ENCODE data around the gene CYP2W1. TPM values are rescaled to one million over a fixed set of nuclear protein-coding genes. Genes with fewer than 3 reads are reported as not detected.

CYP2W1 gene
- polyA plus RNA-seq, 2 of the 4 experiments (the other 2 are of a cell fraction), result not detected

- TF ChIP-seq PBX3 (IDR thresholded peaks at IDR 0.05), result no peak
- no peak for TF ChIP-seq MAFK (IDR thresholded peaks at IDR 0.05; ENCODE audit: partially characterized antibody)
- no peak for TF ChIP-seq MAZ (IDR thresholded peaks at IDR 0.05; ENCODE audit: borderline replicate concordance, low read depth, low read length)
- no peak for TF ChIP-seq BHLHE40 (IDR thresholded peaks at IDR 0.05; ENCODE audit: low read depth, low read length)
- peak; percentile 43 for TF ChIP-seq MAX (IDR thresholded peaks at IDR 0.05)
Observed at GRCh38 chr7:954330-955238, 28.4 kb upstream of the CYP2W1 start, which contains the start of gene ADAP1 (continued).

GRCh38 chr7:956031-956430, 26.9 kb upstream of the CYP2W1 start:
- no peak overlapping the region for H3K4me2 ChIP-seq
- peaks cover 3% of the 10 kb centered on the region; the same call in 1 of the 3 replicates for H3K4me1 ChIP-seq
- TF ChIP-seq JUNB (IDR thresholded peaks at IDR 0.05) (no peak), NR3C1 (IDR thresholded peaks at IDR 0.05) (no peak), RCOR1 (IDR thresholded peaks at IDR 0.05; ENCODE audit: low read depth, low read length) (no peak), PHF8 (IDR thresholded peaks at IDR 0.05; ENCODE audit: borderline replicate concordance, low read depth) (no peak), BCL3 (IDR thresholded peaks at IDR 0.05) (no peak), ATOH8 (CRISPR knock-in tag; IDR thresholded peaks at IDR 0.05; ENCODE audit: low read depth) (no peak), RFX5 (IDR thresholded peaks at IDR 0.05) (no peak), CTCF (IDR thresholded peaks at IDR 0.05) (no peak), EHMT2 (IDR thresholded peaks at IDR 0.05; ENCODE audit: low read depth) (no peak), NFE2L2 (conservative IDR thresholded peaks at IDR 0.05; ENCODE audit: low read length) (no peak), ZSCAN20 (CRISPR knock-in tag; IDR thresholded peaks at IDR 0.05) (no peak), POLR2A (IDR thresholded peaks at IDR 0.05; ENCODE audit: low read length) (no peak), HEYL (CRISPR knock-in tag; IDR thresholded peaks at IDR 0.05) (no peak), JUN (IDR thresholded peaks at IDR 0.05) (no peak), EHF (CRISPR knock-in tag; IDR thresholded peaks at IDR 0.05) (no peak), FOXS1 (CRISPR knock-in tag; IDR thresholded peaks at IDR 0.05) (no peak), GATA3 (IDR thresholded peaks at IDR 0.05; ENCODE audit: borderline replicate concordance) (no peak), HOXB13 (CRISPR knock-in tag; IDR thresholded peaks at IDR 0.05; ENCODE audit: low read depth) (no peak), MAFK (IDR thresholded peaks at IDR 0.05; ENCODE audit: partially characterized antibody) (no peak), HOXA7 (CRISPR knock-in tag; IDR thresholded peaks at IDR 0.05) (no peak)
- no peak for FAIRE-seq
- no peak for ATAC-seq
- H3K27ac ChIP-seq, result no peak overlapping the region
- no peaks in the 10 kb centered on the region for H3K9me3 ChIP-seq
- DNase-seq (ENCODE audit: low read depth in 1 of 2, low spot score in 1 of 2), result no peak
- POLR2A ChIA-PET, result interaction anchor here (1.4 kb wide), 1 partner anchor 19 kb away, joined by 8 read pairs; the partner anchor contains the start of gene COX19
- H3K4me3 ChIP-seq, result no peak overlapping the region
- 69% methylated on average over 10 of the region's 10 CpGs for WGBS (ENCODE audit: missing lambda C conversion rate)
- CTCF ChIA-PET, result interaction anchor here (0.7 to 4.0 kb wide), 6 partner anchors 9 to 85 kb away, joined by 3 to 33 read pairs (median 4); no protein-coding TSS in a partner anchor
